HEK293T (cell line): ENCODE measurements around the gene EPHA4.

Experiments
- CTCF ChIA-PET: fragments of 350-600 bp; formaldehyde crosslinking; extraction: SDS; loops from one replicate; lab custom pipeline; 2021; ENCODE audit warnings: antibody characterized with exemption, inconsistent platforms; lab: Yijun Ruan, JAX
- POLR2A ChIA-PET: fragments of 350-600 bp; formaldehyde crosslinking; extraction: SDS; loops from one replicate; lab custom pipeline; 2020; ENCODE audit warnings: antibody characterized with exemption, inconsistent platforms; lab: Yijun Ruan, JAX
- DNase-seq: peaks from one replicate; pipeline ENCODE4 v3.0.0; 2012; ENCODE audit warnings: mixed read lengths; ENCODE audit errors: extremely low spot score
- ARNT ChIP-seq: fragments of 450-650 bp; IDR thresholded peaks from 2 replicates; pipeline ENCODE4 v1.6.1; 2017; ENCODE audit warnings: mild to moderate bottlenecking
- BHLHE40 ChIP-seq: fragments of 450-650 bp; IDR thresholded peaks from 2 replicates; pipeline ENCODE4 v1.6.1; 2016; ENCODE audit warnings: mild to moderate bottlenecking, moderate library complexity, borderline replicate concordance
- CTBP1 ChIP-seq: fragments of 450-650 bp; IDR thresholded peaks from 2 replicates; pipeline ENCODE4 v1.6.1; 2016; ENCODE audit warnings: borderline replicate concordance
- ELF4 ChIP-seq: fragments of 450-650 bp; IDR thresholded peaks from 2 replicates; pipeline ENCODE4 v1.6.1; 2017; ENCODE audit warnings: antibody characterized with exemption
- FOXK2 ChIP-seq: fragments of 450-650 bp; IDR thresholded peaks from 2 replicates; pipeline ENCODE4 v1.6.1; 2016; ENCODE audit warnings: mild to moderate bottlenecking
- FOXM1 ChIP-seq: fragments of 450-650 bp; IDR thresholded peaks from 2 replicates; pipeline ENCODE4 v1.6.1; 2017; ENCODE audit warnings: mild to moderate bottlenecking, borderline replicate concordance
- HDGF ChIP-seq: fragments of 450-650 bp; IDR thresholded peaks from 2 replicates; pipeline ENCODE4 v1.6.1; 2017; ENCODE audit warnings: antibody characterized with exemption, borderline replicate concordance
- L3MBTL2 ChIP-seq: fragments of 450-650 bp; conservative IDR thresholded peaks from 2 replicates; pipeline ENCODE4 v1.6.1; 2016; ENCODE audit warnings: mild to moderate bottlenecking
- LEF1 ChIP-seq: fragments of 450-650 bp; IDR thresholded peaks from 2 replicates; pipeline ENCODE4 v1.6.1; 2017; ENCODE audit warnings: mild to moderate bottlenecking, borderline replicate concordance
- NFRKB ChIP-seq: fragments of 450-650 bp; IDR thresholded peaks from 2 replicates; pipeline ENCODE4 v1.6.1; 2016; ENCODE audit warnings: mild to moderate bottlenecking, moderate library complexity
- PKNOX1 ChIP-seq: fragments of 450-650 bp; IDR thresholded peaks from 2 replicates; pipeline ENCODE4 v1.6.1; 2016
- ZNF384 ChIP-seq: fragments of 450-650 bp; IDR thresholded peaks from 2 replicates; pipeline ENCODE4 v1.6.1; 2016

Gene EPHA4

GRCh38 chr2:221370076-221370856 is 201.8 kb downstream of the EPHA4 start:
- ChIA-PET CTCF (no interaction called here), POLR2A (no interaction called here)
- TF ChIP-seq ARNT (no peak), ELF4 (no peak), FOXM1 (no peak), CTBP1 (no peak), NFRKB (no peak), LEF1 (no peak), FOXK2 (no peak), BHLHE40 (no peak), PKNOX1 (no peak), L3MBTL2 (no peak), ZNF384 (no peak), HDGF (no peak)
- no peak for DNase-seq
